Progenitor cell of endocrine pancreas (in vitro differentiated cells): ENCODE results near the gene EVC2. TPM values are rescaled to one million over a fixed set of nuclear protein-coding genes. Genes with fewer than 3 reads are reported as not detected.

ENCODE experiments used
- DNase-seq: peaks from one replicate; pipeline ENCODE4 v3.0.0; 2021; ENCODE audit warnings: low spot score; ENCODE audit not compliant: unreplicated experiment
- H3K27ac Mint-ChIP-seq: 2 replicates; pipeline ENCODE4 v1.8.0; 2021; ENCODE audit warnings: mild to moderate bottlenecking, moderate library complexity, mixed read lengths
- H3K27me3 Mint-ChIP-seq: 2 replicates; pipeline ENCODE4 v1.8.0; 2021; ENCODE audit warnings: mixed read lengths
- H3K36me3 Mint-ChIP-seq: 2 replicates; pipeline ENCODE4 v1.8.0; 2022; ENCODE audit warnings: mixed read lengths; ENCODE audit not compliant: insufficient read depth
- H3K4me1 Mint-ChIP-seq: 2 replicates; pipeline ENCODE4 v1.8.0; 2021; ENCODE audit warnings: low read depth, mixed read lengths
- H3K4me3 Mint-ChIP-seq: 2 replicates; pipeline ENCODE4 v1.8.0; 2021; ENCODE audit warnings: low read depth, mild to moderate bottlenecking, moderate library complexity, mixed read lengths
- H3K9me3 Mint-ChIP-seq: 2 replicates; pipeline ENCODE4 v1.8.0; 2021; ENCODE audit warnings: low read depth, mixed read lengths
- total RNA-seq: library from RNA; stranded (reverse); gene quantifications from 2 replicates; pipeline ENCODE4 v1.2.1, GENCODE V29; 2021
- TF ChIP-seq, protein P1 (sequence below): fragments of 200-600 bp; sonication (generic); IDR thresholded peaks from one replicate; pipeline ENCODE4 v1.5.0; 2021; ENCODE audit warnings: antibody characterized with exemption, mild to moderate bottlenecking; ENCODE audit not compliant: unreplicated experiment

Gene EVC2
- total RNA-seq, 1 donor from 2014 or later: 14.1 TPM

DNA sequence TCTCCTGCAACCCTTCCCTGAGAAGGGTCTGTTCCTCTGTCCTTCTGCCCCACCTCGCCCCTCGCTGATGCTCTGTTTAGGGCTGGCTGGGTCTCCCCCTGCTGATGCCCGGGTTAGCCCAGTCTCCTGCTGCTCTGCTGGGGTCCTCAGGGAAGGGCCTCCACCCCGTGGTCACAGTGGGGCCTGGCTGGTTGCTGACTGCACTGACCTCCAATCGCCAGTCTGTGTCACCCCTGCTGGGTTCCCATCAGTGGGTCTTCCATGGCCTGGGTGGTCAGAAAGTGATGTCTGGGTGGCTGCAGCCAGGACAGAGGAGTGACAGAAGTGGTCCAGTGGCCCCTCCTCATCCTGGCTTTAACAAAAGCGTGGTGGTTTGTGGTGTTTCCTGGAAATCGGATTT, 47.3 kb upstream of the EVC2 start:
- Mint-ChIP-seq H3K27me3 (no peaks in the 10 kb centered on the region), H3K4me3 (no peak overlapping the region), H3K36me3 (peaks cover 18% of the 10 kb centered on the region), H3K27ac (no peak overlapping the region), H3K9me3 (no peaks in the 10 kb centered on the region), H3K4me1 (peaks cover 5% of the 10 kb centered on the region)
- TF ChIP-seq, protein P1, sequence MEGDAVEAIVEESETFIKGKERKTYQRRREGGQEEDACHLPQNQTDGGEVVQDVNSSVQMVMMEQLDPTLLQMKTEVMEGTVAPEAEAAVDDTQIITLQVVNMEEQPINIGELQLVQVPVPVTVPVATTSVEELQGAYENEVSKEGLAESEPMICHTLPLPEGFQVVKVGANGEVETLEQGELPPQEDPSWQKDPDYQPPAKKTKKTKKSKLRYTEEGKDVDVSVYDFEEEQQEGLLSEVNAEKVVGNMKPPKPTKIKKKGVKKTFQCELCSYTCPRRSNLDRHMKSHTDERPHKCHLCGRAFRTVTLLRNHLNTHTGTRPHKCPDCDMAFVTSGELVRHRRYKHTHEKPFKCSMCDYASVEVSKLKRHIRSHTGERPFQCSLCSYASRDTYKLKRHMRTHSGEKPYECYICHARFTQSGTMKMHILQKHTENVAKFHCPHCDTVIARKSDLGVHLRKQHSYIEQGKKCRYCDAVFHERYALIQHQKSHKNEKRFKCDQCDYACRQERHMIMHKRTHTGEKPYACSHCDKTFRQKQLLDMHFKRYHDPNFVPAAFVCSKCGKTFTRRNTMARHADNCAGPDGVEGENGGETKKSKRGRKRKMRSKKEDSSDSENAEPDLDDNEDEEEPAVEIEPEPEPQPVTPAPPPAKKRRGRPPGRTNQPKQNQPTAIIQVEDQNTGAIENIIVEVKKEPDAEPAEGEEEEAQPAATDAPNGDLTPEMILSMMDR: no peak
- no peak for DNase-seq

DNA sequence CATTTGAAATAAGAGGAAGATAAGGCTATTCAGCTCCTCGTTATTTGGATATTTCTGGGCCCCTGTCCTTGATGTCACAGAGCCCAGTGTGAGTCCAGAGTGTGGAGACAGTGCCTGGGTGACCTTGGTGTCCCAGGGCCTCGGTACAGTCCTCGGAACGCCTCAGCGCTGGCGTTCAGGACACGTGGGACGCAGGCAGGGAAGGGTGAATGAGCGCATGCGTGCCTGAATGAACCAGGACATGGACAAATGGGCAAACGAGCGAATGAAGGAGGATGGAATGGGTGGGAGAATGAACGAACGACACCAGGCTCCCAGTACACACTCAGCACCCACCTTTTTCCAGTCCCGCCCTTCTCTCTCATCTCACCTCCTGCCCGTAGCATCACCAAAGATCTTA, 46.8 kb upstream of the EVC2 start:
- Mint-ChIP-seq H3K27me3 (no peaks in the 10 kb centered on the region), H3K9me3 (no peaks in the 10 kb centered on the region), H3K36me3 (peaks cover 21% of the 10 kb centered on the region), H3K4me1 (peaks cover 4% of the 10 kb centered on the region), H3K27ac (no peak overlapping the region), H3K4me3 (no peak overlapping the region)
- no peak for DNase-seq
- TF ChIP-seq, protein P1: no peak

DNA sequence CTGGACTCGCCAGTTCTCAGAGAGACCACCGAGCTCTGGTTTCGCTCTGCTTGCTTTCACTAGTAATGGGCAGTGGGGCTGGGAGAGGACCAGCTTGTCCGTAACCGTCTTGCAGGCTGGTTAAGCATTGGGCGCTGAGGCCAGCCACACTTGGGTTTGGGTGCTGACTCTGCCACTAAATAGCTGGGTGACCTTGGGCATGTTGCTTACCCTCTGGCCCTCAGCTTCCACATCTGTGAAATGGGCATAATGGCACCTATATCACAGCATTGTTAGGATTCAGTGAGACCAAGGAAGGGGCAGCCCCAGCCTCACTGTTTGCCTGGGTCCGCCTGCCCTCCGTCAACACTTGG, 46.1 kb upstream of the EVC2 start:
- no peaks in the 10 kb centered on the region for H3K9me3 Mint-ChIP-seq
- DNase-seq: no peak
- no peaks in the 10 kb centered on the region for H3K27me3 Mint-ChIP-seq
- TF ChIP-seq, protein P1: no peak
- H3K27ac Mint-ChIP-seq: no peak overlapping the region
- peaks cover 14% of the 10 kb centered on the region for H3K36me3 Mint-ChIP-seq
- no peaks in the 10 kb centered on the region for H3K4me1 Mint-ChIP-seq
- no peak overlapping the region for H3K4me3 Mint-ChIP-seq

DNA sequence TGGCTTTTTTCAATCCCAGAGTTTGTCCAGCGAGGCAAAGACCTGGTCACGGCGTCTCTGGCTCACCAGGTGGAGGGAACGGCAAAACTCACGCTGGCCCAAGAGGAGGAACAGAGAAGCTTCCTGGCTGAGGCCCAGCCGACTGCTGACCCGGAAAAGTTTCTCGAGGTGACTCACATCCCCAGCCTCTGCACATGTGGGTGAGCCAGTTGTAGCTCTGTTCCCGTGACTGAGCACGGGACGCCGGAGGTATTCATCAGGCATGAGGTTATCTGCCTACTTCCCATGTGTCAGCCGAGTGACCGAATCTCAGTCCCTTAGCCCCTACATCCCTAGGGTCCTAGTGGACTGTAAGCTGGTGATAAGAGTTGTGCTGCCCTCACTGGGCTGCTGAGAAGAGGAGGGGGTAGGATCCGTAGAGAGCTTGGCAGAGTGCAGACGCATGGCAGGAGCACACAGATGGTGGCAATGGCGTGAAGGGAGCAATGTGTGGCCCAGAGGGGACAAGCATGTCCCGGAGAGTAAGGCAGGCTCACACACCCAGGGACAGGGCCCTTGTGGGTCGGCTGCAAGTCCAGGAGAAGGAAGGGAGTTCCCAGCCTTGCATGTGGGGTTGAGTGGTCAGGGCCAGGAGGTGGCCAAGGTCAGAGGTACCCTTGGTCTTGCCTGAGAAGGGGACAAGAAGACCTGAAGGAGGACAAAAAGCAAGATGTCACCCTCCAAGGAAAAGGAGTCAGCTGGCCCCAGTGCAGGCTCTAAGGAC, 45.6 kb upstream of the EVC2 start:
- Mint-ChIP-seq H3K27ac (no peak overlapping the region), H3K4me3 (no peak overlapping the region), H3K27me3 (no peaks in the 10 kb centered on the region), H3K36me3 (peaks cover 14% of the 10 kb centered on the region), H3K4me1 (no peaks in the 10 kb centered on the region), H3K9me3 (no peaks in the 10 kb centered on the region)
- DNase-seq: no peak
- TF ChIP-seq, protein P1: no peak

DNA sequence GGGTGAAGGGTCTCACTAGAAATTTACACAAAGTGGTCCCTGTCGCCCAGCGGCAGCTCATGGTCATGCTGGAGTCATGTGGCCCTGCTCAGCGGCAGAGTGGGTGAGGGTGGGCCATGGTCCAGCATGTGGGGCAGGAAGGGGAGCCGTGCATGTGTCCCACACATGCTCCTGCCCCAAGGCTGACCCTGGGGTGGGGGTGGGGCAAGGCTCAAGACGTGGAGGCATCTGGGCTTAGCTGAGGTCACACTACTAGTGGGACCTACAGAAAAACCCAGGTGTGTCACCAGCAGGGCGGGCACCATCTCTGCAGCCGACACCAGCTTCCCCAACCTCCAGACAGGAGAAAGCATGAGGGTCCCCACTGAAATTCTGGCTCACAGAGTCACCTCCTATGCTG, 45.0 kb upstream of the EVC2 start:
- no peak overlapping the region for H3K27ac Mint-ChIP-seq

More for the DNA sequence above, 45.0 kb upstream of the EVC2 start:
- TF ChIP-seq, protein P1: no peak
- no peaks in the 10 kb centered on the region for H3K27me3 Mint-ChIP-seq
- H3K9me3 Mint-ChIP-seq: no peaks in the 10 kb centered on the region
- no peak overlapping the region for H3K4me3 Mint-ChIP-seq
- H3K4me1 Mint-ChIP-seq: no peaks in the 10 kb centered on the region
- DNase-seq: no peak
- peaks cover 12% of the 10 kb centered on the region for H3K36me3 Mint-ChIP-seq
